GM12878 (cell line): ENCODE data around the gene SERPINH1. TPM values are rescaled to one million over a fixed set of nuclear protein-coding genes. Genes with fewer than 3 reads are reported as not detected.

Experiments
- BCL11A ChIP-seq: IDR thresholded peaks from 2 replicates; pipeline ENCODE4 v1.6.1; 2011; ENCODE audit warnings: low read depth, low read length
- CEBPZ ChIP-seq: fragments of 150-350 bp; IDR thresholded peaks from 2 replicates; pipeline ENCODE4 v1.6.1; 2016; ENCODE audit warnings: low read depth, low read length
- ELK1 ChIP-seq: IDR thresholded peaks from 2 replicates; pipeline ENCODE4 v1.6.1; 2012; ENCODE audit warnings: low read depth, low read length, improper control_type of control experiment
- MEF2B ChIP-seq: fragments of 450-650 bp; IDR thresholded peaks from 2 replicates; pipeline ENCODE4 v1.6.1; 2018; ENCODE audit warnings: mild to moderate bottlenecking, moderate library complexity; ENCODE audit not compliant: partially characterized antibody, poor library complexity, severe bottlenecking
- NFYB ChIP-seq: IDR thresholded peaks from 2 replicates; pipeline ENCODE4 v1.6.1; 2011; ENCODE audit warnings: low read depth, mild to moderate bottlenecking, low read length, improper control_type of control experiment, moderate library complexity; ENCODE audit not compliant: insufficient read depth
- POLR2AphosphoS2 ChIP-seq: IDR thresholded peaks from 2 replicates; pipeline ENCODE4 v1.6.1; 2011; ENCODE audit warnings: low read depth, mild to moderate bottlenecking, low read length, improper control_type of control experiment, moderate library complexity
- REST ChIP-seq: IDR thresholded peaks from 2 replicates; pipeline ENCODE4 v1.6.1; 2012; ENCODE audit warnings: mild to moderate bottlenecking, low read depth, low read length
- RUNX3 ChIP-seq: IDR thresholded peaks from 2 replicates; pipeline ENCODE4 v1.6.1; 2012; ENCODE audit warnings: low read length, inconsistent platforms
- polyA plus RNA-seq, 11 experiments: library from polyadenylated mRNA; depleted of rRNA in 4 of 11; unstranded in 6 of 11; stranded (reverse) in 5 of 11; fragments of >200 nt; fragmentation: Nextera tagmentation in 4 of 11; fragmentation: Illumina TruSeq in 1 of 11; extraction: Ambion mirVana in 4 of 11; extraction: Trizol in 1 of 11; gene quantifications; 1 replicate in 1 of 11; 2 replicates in 10 of 11; pipeline versions ENCODE4 v1.2.1 to v1.2.3, GENCODE V29; 2011 to 2016; ENCODE audit warnings: inconsistent platforms in 2 of 11, missing spikeins in 2 of 11, low read depth in 1 of 11
- total RNA-seq, 4 experiments: library from RNA; depleted of rRNA in 3 of 4; stranded (reverse); fragments of >200 nt in 3 of 4; fragmentation: Illumina TruSeq in 1 of 4; extraction: Trizol in 1 of 4; gene quantifications; 2 replicates each; pipeline versions ENCODE4 v1.2.1 to v1.2.3, GENCODE V29; 2013 to 2021
- TF ChIP-seq, protein P1 (sequence below): IDR thresholded peaks from 2 replicates; pipeline ENCODE4 v1.6.1; 2012; ENCODE audit warnings: low read length, inconsistent platforms
- TF ChIP-seq, protein P2 (sequence below): fragments of 450-650 bp; formaldehyde crosslinking; IDR thresholded peaks from 2 replicates; pipeline ENCODE4 v1.4.0; 2020; ENCODE audit warnings: mild to moderate bottlenecking, moderate library complexity
- TF ChIP-seq, protein P3 (sequence below): fragments of 450-650 bp; IDR thresholded peaks from 2 replicates; pipeline ENCODE4 v1.6.1; 2016; ENCODE audit warnings: mild to moderate bottlenecking

The SERPINH1 gene
- total and polyA plus RNA-seq, 10 of the 15 experiments (the other 5 are each of a cell fraction or from before 2014, with no cell fraction given), result 0.34 to 19.8 (median 13.7) TPM

GRCh38 chr11:75514596-75514995, 47.5 kb upstream of the SERPINH1 start (continued):
- TF ChIP-seq CEBPZ (no peak), MEF2B (no peak), REST (no peak), RUNX3 (no peak), POLR2AphosphoS2 (no peak), ELK1 (no peak), BCL11A (no peak), NFYB (no peak)
- TF ChIP-seq, protein P1, sequence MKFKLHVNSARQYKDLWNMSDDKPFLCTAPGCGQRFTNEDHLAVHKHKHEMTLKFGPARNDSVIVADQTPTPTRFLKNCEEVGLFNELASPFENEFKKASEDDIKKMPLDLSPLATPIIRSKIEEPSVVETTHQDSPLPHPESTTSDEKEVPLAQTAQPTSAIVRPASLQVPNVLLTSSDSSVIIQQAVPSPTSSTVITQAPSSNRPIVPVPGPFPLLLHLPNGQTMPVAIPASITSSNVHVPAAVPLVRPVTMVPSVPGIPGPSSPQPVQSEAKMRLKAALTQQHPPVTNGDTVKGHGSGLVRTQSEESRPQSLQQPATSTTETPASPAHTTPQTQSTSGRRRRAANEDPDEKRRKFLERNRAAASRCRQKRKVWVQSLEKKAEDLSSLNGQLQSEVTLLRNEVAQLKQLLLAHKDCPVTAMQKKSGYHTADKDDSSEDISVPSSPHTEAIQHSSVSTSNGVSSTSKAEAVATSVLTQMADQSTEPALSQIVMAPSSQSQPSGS, result no peak
- TF ChIP-seq, protein P2, sequence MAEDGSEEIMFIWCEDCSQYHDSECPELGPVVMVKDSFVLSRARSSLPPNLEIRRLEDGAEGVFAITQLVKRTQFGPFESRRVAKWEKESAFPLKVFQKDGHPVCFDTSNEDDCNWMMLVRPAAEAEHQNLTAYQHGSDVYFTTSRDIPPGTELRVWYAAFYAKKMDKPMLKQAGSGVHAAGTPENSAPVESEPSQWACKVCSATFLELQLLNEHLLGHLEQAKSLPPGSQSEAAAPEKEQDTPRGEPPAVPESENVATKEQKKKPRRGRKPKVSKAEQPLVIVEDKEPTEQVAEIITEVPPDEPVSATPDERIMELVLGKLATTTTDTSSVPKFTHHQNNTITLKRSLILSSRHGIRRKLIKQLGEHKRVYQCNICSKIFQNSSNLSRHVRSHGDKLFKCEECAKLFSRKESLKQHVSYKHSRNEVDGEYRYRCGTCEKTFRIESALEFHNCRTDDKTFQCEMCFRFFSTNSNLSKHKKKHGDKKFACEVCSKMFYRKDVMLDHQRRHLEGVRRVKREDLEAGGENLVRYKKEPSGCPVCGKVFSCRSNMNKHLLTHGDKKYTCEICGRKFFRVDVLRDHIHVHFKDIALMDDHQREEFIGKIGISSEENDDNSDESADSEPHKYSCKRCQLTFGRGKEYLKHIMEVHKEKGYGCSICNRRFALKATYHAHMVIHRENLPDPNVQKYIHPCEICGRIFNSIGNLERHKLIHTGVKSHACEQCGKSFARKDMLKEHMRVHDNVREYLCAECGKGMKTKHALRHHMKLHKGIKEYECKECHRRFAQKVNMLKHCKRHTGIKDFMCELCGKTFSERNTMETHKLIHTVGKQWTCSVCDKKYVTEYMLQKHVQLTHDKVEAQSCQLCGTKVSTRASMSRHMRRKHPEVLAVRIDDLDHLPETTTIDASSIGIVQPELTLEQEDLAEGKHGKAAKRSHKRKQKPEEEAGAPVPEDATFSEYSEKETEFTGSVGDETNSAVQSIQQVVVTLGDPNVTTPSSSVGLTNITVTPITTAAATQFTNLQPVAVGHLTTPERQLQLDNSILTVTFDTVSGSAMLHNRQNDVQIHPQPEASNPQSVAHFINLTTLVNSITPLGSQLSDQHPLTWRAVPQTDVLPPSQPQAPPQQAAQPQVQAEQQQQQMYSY (CRISPR knock-in tag), result no peak
- TF ChIP-seq, protein P3, sequence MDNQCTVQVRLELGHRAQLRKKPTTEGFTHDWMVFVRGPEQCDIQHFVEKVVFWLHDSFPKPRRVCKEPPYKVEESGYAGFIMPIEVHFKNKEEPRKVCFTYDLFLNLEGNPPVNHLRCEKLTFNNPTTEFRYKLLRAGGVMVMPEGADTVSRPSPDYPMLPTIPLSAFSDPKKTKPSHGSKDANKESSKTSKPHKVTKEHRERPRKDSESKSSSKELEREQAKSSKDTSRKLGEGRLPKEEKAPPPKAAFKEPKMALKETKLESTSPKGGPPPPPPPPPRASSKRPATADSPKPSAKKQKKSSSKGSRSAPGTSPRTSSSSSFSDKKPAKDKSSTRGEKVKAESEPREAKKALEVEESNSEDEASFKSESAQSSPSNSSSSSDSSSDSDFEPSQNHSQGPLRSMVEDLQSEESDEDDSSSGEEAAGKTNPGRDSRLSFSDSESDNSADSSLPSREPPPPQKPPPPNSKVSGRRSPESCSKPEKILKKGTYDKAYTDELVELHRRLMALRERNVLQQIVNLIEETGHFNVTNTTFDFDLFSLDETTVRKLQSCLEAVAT, result no peak
